GDM1 (cell line): ENCODE data around the gene MCCD1.

Experiments used
- DNase-seq: peaks from one replicate; lab custom pipeline; 2025; lab: John Stamatoyannopoulos, UW

The MCCD1 gene

GRCh38 chr6:31513456-31514165 lies 15.2 kb upstream of the MCCD1 start:
- no peak for DNase-seq

GRCh38 chr6:31521835-31522234 lies 6.9 kb upstream of the MCCD1 start:
- DNase-seq: no peak

GRCh38 chr6:31525553-31525931 lies 3.2 kb upstream of the MCCD1 start:
- no peak for DNase-seq

GRCh38 chr6:31525932-31526591 lies 2.7 kb upstream of the MCCD1 start:
- no peak for DNase-seq

- DNase-seq: no peak
These were observed 420 bp upstream of the MCCD1 start for GRCh38 chr6:31528307-31528777.

GRCh38 chr6:31529329-31530150 lies 778 bp downstream of the MCCD1 start:
- DNase-seq: no peak

- no peak for DNase-seq
These were observed 1.9 kb downstream of the MCCD1 start for GRCh38 chr6:31530659-31531058.

GRCh38 chr6:31531162-31531561 lies 2.4 kb downstream of the MCCD1 start:
- DNase-seq: no peak

- DNase-seq: no peak
These were observed 3.2 kb downstream of the MCCD1 start for GRCh38 chr6:31531771-31532643.

GRCh38 chr6:31532644-31533454 lies 4.1 kb downstream of the MCCD1 start:
- DNase-seq: no peak

GRCh38 chr6:31533455-31533841 lies 4.7 kb downstream of the MCCD1 start:
- no peak for DNase-seq

- no peak for DNase-seq
These were observed 5.2 kb downstream of the MCCD1 start for GRCh38 chr6:31534011-31534410.

- no peak for DNase-seq
These were observed 5.8 kb downstream of the MCCD1 start for GRCh38 chr6:31534521-31535040.

GRCh38 chr6:31535538-31536324 lies 7.0 kb downstream of the MCCD1 start:
- no peak for DNase-seq

- DNase-seq: no peak
These were observed 10.1 kb downstream of the MCCD1 start for GRCh38 chr6:31538805-31539400.

- no peak for DNase-seq
These were observed 11.9 kb downstream of the MCCD1 start for GRCh38 chr6:31540640-31541039.

GRCh38 chr6:31541059-31541657 lies 12.4 kb downstream of the MCCD1 start:
- DNase-seq: no peak

- DNase-seq: peak; percentile 95
These were observed 13.1 kb downstream of the MCCD1 start, which contains the start of gene DDX39B for GRCh38 chr6:31541658-31542521. DDX39B (minus strand) TSS chr6:31542003; CDS start chr6:31540532, 1,471 bp downstream.
